Measurements from ENCODE around the gene CENPVL1.
"Not testable (repeated sequence)": the region's sequence is repeated elsewhere in the genome, so short reads cannot be mapped to it uniquely, and the experiment has no call there.

CENPVL1 gene

DNA sequence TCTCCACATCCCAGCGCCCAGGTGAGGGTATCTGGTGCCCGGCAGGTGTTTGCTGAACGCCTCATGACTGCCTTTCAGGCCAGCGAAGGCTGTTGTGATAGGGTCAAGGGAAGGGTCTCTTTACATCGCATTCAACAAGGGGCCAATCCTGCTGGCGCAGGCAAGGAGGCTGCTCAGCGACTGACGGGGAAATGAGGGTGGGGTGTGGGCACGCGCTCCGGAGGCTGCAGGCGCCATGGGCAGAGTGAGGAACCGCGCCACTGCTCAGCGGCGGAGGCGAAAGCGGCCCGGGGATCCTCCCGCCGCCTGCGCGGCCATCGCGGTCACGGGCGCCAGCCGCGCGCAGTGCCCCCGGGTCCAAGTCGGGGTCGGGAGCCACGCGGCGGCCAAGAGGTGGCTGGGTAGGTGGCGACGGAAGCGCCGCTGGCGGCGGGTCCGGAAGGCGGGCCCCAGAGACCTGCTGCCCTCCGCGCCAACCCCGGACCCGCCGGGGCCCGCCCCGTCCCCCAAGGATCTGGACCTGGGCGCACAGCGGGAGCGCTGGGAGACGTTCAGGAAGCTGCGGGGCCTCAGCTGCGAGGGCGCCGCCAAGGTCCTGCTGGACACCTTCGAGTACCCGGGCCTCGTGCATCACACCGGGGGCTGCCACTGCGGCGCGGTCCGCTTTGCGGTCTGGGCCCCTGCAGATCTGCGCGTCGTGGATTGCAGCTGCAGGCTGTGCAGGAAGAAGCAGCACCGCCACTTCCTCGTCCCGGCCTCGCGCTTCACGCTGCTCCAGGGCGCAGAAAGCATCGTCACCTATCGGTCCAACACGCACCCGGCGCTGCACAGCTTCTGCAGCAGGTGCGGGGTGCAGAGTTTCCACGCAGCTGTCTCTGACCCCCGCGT is at the start of gene CENPVL1:
CENPVL1 (plus strand) TSS at position 236 of the 888 bp plus-strand sequence; CDS start at position 236, 0 bp downstream.
- not testable (repeated sequence) for H3K4me1 ChIP-seq (ENCODE audit: control insufficient read depth in 1 of 2, insufficient read depth in 1 of 2, low read depth in 1 of 2, low read length in 1 of 2); H3K27ac ChIP-seq; H3K27me3 ChIP-seq; H3K9me3 ChIP-seq; H3K4me3 ChIP-seq (ENCODE audit: low read depth in 1 of 2, low read length in 1 of 2); H3K36me3 ChIP-seq

DNA sequence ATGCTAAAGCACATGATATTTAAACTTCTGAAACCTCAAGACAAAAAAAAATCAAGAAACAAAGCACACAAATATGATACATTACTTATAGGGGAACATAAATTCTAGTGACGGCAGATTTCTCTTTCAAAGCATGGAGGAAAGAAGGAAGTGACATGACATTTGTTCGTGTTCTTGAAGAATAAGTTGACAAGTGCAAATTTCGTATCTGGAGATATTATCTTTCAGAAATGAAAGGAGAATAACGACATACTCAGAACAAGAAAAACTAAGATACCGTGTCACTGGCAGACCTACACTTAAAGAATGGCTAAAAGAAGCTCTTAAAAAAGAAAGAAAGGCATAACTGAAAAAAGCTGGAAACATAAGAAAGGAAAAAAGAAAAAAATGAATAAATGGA is 44.3 kb upstream of the CENPVL1 start:
- H3K27me3 ChIP-seq: no peaks in the 10 kb centered on the region
- H3K4me3 ChIP-seq (ENCODE audit: low read depth in 1 of 2, low read length in 1 of 2): no peak overlapping the region
- H3K36me3 ChIP-seq: no peaks in the 10 kb centered on the region
- H3K9me3 ChIP-seq: no peaks in the 10 kb centered on the region
- TF ChIP-seq, protein P1, sequence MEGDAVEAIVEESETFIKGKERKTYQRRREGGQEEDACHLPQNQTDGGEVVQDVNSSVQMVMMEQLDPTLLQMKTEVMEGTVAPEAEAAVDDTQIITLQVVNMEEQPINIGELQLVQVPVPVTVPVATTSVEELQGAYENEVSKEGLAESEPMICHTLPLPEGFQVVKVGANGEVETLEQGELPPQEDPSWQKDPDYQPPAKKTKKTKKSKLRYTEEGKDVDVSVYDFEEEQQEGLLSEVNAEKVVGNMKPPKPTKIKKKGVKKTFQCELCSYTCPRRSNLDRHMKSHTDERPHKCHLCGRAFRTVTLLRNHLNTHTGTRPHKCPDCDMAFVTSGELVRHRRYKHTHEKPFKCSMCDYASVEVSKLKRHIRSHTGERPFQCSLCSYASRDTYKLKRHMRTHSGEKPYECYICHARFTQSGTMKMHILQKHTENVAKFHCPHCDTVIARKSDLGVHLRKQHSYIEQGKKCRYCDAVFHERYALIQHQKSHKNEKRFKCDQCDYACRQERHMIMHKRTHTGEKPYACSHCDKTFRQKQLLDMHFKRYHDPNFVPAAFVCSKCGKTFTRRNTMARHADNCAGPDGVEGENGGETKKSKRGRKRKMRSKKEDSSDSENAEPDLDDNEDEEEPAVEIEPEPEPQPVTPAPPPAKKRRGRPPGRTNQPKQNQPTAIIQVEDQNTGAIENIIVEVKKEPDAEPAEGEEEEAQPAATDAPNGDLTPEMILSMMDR (IDR thresholded peaks at IDR 0.05): no peak
- no peak overlapping the region for H3K27ac ChIP-seq
- H3K4me1 ChIP-seq (ENCODE audit: control insufficient read depth in 1 of 2, insufficient read depth in 1 of 2, low read depth in 1 of 2, low read length in 1 of 2): no peaks in the 10 kb centered on the region

DNA sequence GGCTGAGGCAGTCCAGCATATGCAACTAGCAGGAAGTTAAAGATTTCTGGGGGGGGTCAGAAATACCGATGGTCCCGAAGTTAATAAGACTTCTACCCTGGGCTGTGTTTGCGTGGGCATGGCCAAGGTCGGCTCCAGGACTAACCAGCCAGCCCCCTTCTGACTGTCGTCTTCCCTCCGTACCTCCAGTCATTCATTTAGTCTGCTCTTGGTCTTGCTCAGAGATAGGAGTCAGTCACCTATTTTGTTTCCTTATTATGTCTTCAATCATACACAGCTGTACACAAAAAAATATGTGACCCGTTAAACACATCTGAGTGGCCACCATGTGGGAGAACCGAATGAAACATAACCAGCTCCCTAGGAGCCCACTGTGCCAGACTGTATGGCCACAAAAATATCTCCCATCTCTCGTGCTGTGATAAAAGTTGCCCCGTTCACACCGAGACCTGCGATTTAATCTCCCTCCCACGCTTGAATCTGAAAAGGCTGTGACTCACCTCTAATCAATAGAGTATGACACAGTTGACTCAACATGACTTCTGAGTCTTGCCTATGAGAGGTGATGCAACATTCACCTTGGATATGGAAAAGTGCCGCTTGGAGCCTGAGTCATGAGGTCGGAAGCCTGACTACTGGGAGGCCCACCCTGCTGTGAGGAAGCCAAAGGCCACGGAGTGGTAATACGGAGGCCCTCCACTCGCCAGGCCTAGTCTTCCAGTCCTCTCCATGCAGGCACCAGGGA is 30.5 kb upstream of the CENPVL1 start:
- H3K4me1 ChIP-seq (ENCODE audit: control insufficient read depth in 1 of 2, insufficient read depth in 1 of 2, low read depth in 1 of 2, low read length in 1 of 2); H3K9me3 ChIP-seq; H3K27ac ChIP-seq; H3K4me3 ChIP-seq (ENCODE audit: low read depth in 1 of 2, low read length in 1 of 2); H3K36me3 ChIP-seq; H3K27me3 ChIP-seq: not testable (repeated sequence)

DNA sequence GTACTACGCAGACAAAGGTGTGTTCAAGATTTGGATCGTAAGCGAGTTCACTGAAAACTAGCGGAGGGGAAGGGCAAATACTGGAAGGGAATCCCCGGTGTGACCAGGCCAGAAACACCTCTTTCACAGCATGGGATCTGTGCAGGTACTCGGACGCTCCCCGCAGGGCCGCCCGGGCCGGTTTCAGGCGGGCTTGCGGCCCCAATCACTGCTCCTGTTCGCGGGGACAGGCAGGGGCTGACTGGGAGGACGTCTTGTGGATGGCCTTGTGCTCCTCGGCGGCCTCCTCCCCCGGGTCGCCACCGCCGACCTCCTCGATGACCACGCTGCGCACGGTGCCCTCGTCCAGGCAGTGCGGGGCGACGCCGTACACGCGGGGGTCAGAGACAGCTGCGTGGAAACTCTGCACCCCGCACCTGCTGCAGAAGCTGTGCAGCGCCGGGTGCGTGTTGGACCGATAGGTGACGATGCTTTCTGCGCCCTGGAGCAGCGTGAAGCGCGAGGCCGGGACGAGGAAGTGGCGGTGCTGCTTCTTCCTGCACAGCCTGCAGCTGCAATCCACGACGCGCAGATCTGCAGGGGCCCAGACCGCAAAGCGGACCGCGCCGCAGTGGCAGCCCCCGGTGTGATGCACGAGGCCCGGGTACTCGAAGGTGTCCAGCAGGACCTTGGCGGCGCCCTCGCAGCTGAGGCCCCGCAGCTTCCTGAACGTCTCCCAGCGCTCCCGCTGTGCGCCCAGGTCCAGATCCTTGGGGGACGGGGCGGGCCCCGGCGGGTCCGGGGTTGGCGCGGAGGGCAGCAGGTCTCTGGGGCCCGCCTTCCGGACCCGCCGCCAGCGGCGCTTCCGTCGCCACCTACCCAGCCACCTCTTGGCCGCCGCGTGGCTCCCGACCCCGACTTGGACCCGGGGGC is 28.2 kb upstream of the CENPVL1 start:
- not testable (repeated sequence) for H3K27me3 ChIP-seq; H3K36me3 ChIP-seq; H3K4me1 ChIP-seq (ENCODE audit: control insufficient read depth in 1 of 2, insufficient read depth in 1 of 2, low read depth in 1 of 2, low read length in 1 of 2); H3K9me3 ChIP-seq; H3K4me3 ChIP-seq (ENCODE audit: low read depth in 1 of 2, low read length in 1 of 2); H3K27ac ChIP-seq

DNA sequence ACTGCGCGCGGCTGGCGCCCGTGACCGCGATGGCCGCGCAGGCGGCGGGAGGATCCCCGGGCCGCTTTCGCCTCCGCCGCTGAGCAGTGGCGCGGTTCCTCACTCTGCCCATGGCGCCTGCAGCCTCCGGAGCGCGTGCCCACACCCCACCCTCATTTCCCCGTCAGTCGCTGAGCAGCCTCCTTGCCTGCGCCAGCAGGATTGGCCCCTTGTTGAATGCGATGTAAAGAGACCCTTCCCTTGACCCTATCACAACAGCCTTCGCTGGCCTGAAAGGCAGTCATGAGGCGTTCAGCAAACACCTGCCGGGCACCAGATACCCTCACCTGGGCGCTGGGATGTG is 27.6 kb upstream of the CENPVL1 start, which contains the start of gene CENPVL2:
CENPVL2 (minus strand) TSS at position 112 of the 343 bp plus-strand sequence; CDS start at position 112, 0 bp downstream.
- H3K9me3 ChIP-seq; H3K4me1 ChIP-seq (ENCODE audit: control insufficient read depth in 1 of 2, insufficient read depth in 1 of 2, low read depth in 1 of 2, low read length in 1 of 2); H3K27ac ChIP-seq; H3K4me3 ChIP-seq (ENCODE audit: low read depth in 1 of 2, low read length in 1 of 2); H3K27me3 ChIP-seq; H3K36me3 ChIP-seq: not testable (repeated sequence)

DNA sequence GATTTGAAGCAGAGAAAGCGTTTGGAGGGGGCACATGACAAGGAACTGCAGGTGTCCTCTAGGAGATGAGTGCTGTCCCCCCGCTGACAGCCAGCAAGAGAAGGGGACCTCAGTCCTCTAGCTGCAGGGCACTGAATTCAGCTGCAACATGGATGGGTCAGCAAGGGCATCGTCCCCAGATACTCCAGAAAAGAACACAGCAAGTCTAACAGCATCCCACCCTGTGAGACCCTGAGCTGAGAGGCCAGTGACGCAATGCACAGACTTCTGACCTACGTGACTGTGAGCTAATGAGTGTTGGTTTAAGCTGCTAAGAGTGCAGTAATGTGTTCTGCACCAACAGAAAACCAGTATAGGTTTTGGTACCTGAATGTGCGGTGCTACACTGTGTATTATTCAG is 16.1 kb upstream of the CENPVL1 start:
- no peaks in the 10 kb centered on the region for H3K4me1 ChIP-seq (ENCODE audit: control insufficient read depth in 1 of 2, insufficient read depth in 1 of 2, low read depth in 1 of 2, low read length in 1 of 2)
- TF ChIP-seq, protein P1 (IDR thresholded peaks at IDR 0.05): no peak

DNA sequence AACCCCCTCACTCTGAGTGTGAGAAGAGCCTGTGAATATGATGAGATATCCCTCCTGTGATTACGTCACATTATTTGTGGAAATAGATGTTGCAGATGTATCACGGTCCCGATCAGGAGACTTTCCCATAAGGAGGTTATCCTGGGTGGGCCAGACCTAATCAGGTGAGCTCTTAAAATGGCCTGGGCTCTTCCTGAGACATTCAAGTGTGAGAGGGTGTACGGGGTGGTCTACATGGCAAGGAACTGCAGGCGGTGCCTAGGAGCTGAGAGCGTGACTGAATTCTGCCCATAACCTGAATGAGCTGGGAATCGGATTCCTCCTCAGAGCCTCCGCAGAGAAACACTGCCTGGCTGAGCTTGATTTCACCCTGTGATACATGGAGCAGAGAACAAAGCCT is 12.9 kb upstream of the CENPVL1 start:
- H3K9me3 ChIP-seq: no peaks in the 10 kb centered on the region
- H3K4me1 ChIP-seq (ENCODE audit: control insufficient read depth in 1 of 2, insufficient read depth in 1 of 2, low read depth in 1 of 2, low read length in 1 of 2): no peaks in the 10 kb centered on the region
- H3K27ac ChIP-seq: no peak overlapping the region
- H3K27me3 ChIP-seq: no peaks in the 10 kb centered on the region
- no peak overlapping the region for H3K4me3 ChIP-seq (ENCODE audit: low read depth in 1 of 2, low read length in 1 of 2)
- H3K36me3 ChIP-seq: no peaks in the 10 kb centered on the region
- TF ChIP-seq, protein P1 (IDR thresholded peaks at IDR 0.05): no peak

More for the DNA sequence above, 16.1 kb upstream of the CENPVL1 start:
- H3K27me3 ChIP-seq: no peaks in the 10 kb centered on the region
- H3K4me3 ChIP-seq (ENCODE audit: low read depth in 1 of 2, low read length in 1 of 2): no peak overlapping the region
- H3K36me3 ChIP-seq: no peaks in the 10 kb centered on the region
- no peaks in the 10 kb centered on the region for H3K9me3 ChIP-seq
- H3K27ac ChIP-seq: no peak overlapping the region

DNA sequence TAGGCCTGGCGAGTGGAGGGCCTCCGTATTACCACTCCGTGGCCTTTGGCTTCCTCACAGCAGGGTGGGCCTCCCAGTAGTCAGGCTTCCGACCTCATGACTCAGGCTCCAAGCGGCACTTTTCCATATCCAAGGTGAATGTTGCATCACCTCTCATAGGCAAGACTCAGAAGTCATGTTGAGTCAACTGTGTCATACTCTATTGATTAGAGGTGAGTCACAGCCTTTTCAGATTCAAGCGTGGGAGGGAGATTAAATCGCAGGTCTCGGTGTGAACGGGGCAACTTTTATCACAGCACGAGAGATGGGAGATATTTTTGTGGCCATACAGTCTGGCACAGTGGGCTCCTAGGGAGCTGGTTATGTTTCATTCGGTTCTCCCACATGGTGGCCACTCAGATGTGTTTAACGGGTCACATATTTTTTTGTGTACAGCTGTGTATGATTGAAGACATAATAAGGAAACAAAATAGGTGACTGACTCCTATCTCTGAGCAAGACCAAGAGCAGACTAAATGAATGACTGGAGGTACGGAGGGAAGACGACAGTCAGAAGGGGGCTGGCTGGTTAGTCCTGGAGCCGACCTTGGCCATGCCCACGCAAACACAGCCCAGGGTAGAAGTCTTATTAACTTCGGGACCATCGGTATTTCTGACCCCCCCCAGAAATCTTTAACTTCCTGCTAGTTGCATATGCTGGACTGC is 2.8 kb downstream of the CENPVL1 start:
- H3K4me3 ChIP-seq (ENCODE audit: low read depth in 1 of 2, low read length in 1 of 2); H3K36me3 ChIP-seq: not testable (repeated sequence)

More for the DNA sequence above, 2.8 kb downstream of the CENPVL1 start:
- not testable (repeated sequence) for H3K27ac ChIP-seq; H3K9me3 ChIP-seq; H3K27me3 ChIP-seq; H3K4me1 ChIP-seq (ENCODE audit: control insufficient read depth in 1 of 2, insufficient read depth in 1 of 2, low read depth in 1 of 2, low read length in 1 of 2)

Data from neutrophil (primary cell).